Esophagus mucosa (tissue), 1 donor: ENCODE data around the gene ZNF385C. TPM values are rescaled to one million over a fixed set of nuclear protein-coding genes. Genes with fewer than 3 reads are reported as not detected.
"Not testable (repeated sequence)": the region's sequence is repeated elsewhere in the genome, so short reads cannot be mapped to it uniquely, and the experiment has no call there.

Experiments used
- ATAC-seq: fragments of 200-7000 bp; cut with Tn5 transposase; one replicate; pipeline ENCODE4 v1.9.1; 2020
- total RNA-seq: library from RNA; stranded (reverse); gene quantifications from one replicate; pipeline ENCODE4 v1.2.4, GENCODE V29; 2023
- donor health status: DM: yes; HTN: yes; CAD: no.

Gene ZNF385C
- total RNA-seq, 1 donor from 2014 or later: 0.44 TPM

DNA sequence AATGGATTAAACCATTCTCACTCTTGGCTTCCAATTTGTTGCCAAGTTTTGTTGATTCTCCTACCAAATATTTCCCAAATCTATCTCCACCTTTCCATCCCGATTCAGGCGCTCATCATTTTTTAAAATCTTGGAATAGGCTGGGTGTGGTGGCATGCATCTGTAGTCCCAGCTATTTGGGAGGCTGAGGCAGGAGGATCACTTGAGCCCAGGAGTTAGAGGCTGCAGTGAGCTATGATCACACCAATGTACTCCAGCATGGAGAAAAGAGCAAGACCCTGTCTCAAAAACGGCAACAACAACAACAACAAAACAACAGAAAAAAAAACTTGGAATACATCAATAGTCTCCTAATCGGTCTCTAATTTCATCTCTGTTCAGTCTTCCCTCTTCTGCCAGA, 79.3 kb downstream of the ZNF385C start:
- ATAC-seq: no peak

DNA sequence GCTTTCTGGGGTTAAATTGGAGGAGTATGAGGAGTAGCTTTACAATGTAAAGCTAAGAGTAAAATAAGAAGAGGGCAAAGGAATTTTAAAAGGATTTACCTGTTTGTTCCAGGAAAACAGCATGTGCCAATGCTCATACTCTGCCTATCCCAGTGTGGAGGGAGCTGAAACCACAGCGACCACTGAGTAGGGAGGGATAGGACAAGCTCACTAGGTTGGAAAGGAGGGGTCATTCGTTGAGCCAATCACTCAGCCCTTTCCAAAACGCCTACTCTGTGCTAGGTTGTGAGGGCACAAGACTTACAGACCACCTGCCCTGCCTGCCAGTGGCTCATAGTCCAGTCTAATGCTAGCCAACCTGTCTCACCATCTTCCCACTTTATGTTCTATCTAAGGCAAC, 79.9 kb downstream of the ZNF385C start:
- ATAC-seq: no peak

GRCh38 chr17:42017866-42018200, 80.4 kb downstream of the ZNF385C start:
- peak; percentile 35 for ATAC-seq

DNA sequence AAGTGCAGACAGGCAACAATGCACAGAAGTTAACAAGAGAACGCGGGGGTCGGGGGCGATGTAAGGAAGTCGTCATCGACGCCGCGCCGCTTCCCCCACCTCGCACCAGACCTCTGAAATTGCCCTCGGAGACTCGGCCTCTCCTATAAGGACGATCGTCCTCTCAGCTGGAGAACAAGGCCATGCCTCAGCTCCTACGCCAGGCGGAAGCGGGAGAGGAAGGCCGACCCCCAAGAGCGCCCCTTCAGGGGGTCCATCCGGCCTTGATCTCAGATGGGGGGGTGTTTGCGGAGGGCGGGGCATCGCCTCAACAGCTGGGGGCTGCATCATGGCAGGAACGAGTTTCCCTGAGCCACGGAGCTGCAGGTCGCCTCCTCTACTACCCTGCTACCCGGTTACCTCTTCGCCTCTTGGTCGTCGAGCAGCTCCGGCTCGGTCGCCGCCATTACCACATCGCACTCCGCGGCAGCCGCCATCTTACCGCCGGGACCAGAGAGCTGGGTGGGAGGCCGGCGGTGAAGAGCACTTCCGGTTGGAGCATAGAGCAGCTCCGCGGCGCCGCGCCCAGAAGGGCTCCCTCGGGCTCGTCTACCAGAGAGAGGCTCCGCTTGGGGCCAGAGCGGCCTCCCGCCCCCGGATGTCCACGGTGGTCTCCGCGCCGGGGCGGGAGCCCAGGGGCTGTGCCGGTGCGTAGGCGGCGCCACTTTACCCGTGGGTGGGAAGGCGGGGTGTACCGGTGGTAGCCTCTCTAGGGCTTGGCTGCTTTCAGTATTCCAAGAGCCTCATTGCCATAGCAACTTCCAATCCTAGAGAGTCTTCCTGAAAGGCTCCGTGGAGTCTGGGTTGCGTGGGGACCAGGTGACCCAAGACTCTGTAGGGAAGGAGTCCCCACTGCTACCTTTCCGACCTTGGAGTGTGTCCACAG, 81.1 kb downstream of the ZNF385C start, which contains the start of gene DNAJC7:
TSS of gene DNAJC7 (minus strand) at position 499 of the 925 bp plus-strand sequence. CDS start at position 476, 23 bp downstream.
- peak; percentile 86 for ATAC-seq

DNA sequence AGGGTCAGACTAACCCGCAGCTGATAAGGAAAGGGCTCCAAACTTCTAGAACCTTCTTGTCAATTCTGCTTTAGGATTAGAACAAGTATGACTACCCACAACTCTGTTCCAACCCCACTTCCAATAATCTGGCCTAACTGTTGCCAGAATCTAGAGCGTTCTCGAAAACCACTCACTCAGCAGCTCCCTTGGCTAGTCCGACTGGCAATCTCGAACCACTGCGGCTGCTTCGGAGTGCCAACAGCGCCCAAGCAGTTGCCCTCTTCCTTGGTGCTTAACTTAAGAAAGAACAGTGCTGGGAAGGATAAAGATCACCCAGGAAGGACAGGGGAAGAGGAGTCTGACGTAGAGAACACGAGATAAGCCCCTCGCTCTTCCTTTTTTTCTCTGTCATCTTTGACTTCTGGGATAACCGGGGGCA, 81.9 kb downstream of the ZNF385C start:
- ATAC-seq: no peak

- not testable (repeated sequence) for ATAC-seq
Measured at GRCh38 chr17:42013740-42014139, 84.5 kb downstream of the ZNF385C start.

- ATAC-seq: not testable (repeated sequence)
Measured at GRCh38 chr17:42012363-42012762, 85.9 kb downstream of the ZNF385C start.

GRCh38 chr17:42010898-42011516, 87.3 kb downstream of the ZNF385C start:
- ATAC-seq: peak; percentile 30

GRCh38 chr17:42010266-42010680, 88.0 kb downstream of the ZNF385C start:
- ATAC-seq: peak; percentile 77

DNA sequence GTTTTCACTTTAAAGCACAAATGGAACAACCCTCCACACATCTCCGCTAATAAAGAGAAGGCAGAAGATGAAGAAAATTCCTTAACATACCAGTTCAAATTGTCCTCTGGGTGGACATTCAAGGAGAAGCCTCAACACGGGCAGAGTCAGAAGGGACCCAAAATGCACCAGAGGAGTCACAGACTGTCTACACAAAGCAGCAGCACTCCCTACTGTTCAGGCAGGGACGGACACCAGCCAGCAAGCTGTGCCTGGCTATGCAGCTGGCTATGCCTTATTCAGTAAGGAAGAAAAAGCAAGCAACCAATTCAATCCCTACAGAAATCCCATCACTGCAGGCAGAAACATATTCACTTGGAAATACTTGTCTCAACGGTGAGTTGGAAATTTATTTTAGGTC, 89.1 kb downstream of the ZNF385C start:
- ATAC-seq: peak; percentile 80

DNA sequence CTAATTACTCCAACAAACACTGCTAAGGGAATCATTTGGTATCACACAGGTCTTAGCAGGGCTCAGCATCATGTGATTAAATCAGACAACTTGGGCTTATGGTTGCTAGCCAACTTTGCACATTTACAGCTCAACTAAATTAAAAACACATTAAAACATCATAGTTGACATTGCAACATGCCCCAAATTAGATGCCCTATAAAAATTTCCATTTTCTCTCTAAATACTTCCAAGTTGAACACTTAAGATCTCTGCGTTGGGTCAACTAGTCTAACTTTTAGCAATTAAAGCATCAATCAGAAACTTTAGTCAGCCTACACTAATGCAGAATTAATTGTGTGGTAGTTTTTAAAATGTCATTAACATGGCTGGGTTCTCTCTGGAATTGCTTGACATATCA, 93.1 kb downstream of the ZNF385C start:
- no peak for ATAC-seq

- ATAC-seq: no peak
Measured at GRCh38 chr17:42002792-42003301, 95.4 kb downstream of the ZNF385C start.

DNA sequence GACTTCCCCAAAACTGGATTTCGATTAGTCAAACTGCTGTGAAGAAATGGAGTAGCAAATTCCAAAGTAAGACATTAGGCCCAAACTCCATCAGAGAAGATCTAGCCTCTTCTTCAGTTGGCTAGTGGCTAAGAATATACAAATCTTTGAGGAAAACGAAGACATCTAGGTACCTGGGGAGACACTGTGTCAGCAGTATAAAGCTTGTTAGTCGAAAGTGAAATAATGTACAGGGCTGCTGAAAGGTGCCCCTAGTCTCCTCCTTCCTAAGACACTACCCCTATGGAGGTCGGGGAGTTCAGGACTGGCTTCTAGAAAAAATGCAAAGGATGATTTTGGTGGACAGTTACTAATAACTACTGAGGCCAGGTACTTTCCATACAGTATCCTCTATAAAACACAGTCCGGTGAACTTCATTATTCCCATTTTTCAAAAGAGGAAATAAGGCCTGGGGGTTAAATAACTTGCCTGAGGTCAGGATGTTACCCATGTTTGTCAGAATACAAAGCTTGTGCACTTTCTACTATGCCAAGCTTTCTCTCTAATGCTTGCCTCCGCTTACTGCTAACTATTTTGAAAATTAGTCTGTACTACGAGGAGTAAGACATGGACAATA, 96.0 kb downstream of the ZNF385C start:
- ATAC-seq: no peak

GRCh38 chr17:42001729-42002128, 96.5 kb downstream of the ZNF385C start:
- ATAC-seq: no peak

DNA sequence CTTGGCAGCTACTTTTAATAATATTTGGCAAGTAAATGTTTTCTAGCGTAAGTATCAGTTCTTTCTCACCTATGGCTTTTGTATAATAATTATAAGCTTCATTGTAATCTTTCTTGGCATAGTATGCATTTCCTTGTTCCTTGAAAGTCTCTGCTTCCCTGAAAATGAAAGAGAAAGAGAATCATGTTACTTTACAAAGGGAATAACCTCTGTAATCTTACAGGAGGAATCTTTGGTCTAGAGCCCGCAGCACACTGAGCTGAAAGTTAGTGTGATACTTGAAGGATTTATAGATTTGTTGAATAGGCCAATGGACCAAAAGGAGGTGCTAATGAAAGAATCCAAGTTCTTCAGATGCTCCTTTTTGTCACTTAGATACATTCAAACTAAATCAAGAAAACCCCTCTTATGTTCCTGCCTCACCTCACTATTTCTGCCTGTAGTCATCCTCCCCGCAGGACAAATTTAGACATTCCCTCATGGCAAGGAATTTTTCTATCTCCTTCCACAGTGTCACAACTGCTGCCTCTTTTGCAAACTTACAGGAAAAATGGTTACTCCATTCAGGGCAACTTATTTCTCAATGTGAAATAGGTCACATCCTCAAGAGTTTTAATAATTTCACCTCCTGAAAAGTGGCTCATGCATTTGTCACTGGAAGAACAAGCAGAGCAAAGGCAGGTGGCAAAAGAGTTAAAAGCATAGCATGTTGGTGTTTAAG, 97.7 kb downstream of the ZNF385C start:
- peak; percentile 26 for ATAC-seq

- no peak for ATAC-seq
Measured at GRCh38 chr17:41998497-41998896, 99.8 kb downstream of the ZNF385C start.

DNA sequence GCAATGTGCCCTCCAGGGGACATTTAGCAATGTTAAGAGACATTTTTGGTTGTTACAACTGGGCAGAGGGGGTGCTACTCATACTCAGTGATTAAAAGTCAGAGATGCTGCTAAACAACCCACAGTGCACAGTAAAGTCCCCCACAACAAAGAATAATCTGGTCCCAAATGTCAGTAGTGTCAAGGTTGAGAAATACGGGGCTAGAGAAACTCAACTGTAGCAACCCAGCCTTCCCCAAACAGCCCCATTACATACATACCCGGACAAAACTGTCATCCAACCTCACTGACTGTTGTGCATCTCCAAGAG, 101.5 kb downstream of the ZNF385C start:
- no peak for ATAC-seq

- no peak for ATAC-seq
Measured at GRCh38 chr17:41992576-41992975, 105.7 kb downstream of the ZNF385C start.

- ATAC-seq: no peak
Measured at GRCh38 chr17:41989702-41990419, 108.4 kb downstream of the ZNF385C start.

DNA sequence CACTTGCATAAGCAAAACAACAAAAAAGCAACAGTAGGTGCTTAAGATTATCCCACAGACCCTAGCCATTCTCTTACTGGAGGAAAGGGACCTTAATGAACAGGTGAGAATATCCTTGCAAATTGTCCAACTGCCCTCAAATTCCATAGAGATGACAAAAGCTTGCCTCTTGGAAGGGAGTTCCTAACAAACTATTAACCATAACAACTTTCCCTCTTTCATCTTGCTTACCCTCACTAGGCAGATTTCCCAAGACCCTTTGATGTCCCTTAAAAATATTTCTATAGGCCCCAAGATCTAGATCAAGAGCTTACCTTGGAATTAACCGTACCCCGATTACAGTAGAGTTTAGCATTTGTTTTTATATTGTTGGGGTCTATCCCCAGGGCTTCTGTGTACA, 109.9 kb downstream of the ZNF385C start:
- no peak for ATAC-seq

DNA sequence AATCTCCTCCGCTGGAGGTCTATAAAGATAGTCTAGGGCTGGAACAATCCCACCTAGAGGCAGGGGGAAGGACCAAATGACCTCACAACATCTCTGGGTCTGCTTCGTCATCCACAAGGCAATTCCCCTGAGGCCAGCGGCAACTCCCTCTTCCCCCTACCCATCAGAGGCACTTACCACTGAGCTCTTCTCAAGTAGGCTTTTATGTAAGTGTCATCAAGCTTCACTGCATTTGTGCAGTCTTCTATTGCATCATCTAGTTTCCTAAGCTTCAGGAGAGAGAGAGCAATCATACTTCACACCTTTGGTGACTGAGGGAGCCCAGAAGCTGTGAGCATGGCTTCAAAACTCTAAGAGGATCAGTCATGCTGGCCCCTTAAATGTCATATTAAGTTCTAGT, 110.6 kb downstream of the ZNF385C start:
- ATAC-seq: peak; percentile 30

DNA sequence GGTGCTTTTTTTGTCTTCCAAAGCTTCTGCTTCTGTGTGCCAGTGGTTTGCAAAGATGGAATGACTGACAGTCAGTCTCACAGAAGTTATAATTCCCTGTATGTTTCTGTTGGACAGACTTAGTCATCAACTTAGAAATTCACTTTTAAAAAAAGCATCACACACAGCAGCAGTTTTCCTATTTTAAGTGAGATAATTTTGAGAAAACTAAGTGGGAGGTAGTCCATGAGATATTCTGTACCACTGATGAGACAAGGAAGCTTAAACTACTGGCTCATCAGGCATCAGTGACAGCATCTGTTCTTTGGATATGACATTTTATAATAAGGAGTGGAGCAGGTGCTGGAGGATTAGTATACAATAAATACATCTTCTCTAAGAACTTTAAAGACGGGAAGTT, 111.6 kb downstream of the ZNF385C start:
- ATAC-seq: no peak
